ENCODE measurements around the gene EFHB. TPM values are rescaled to one million over a fixed set of nuclear protein-coding genes. Genes with fewer than 3 reads are reported as not detected.

Gene EFHB
- total and polyA plus RNA-seq, 10 of the 15 experiments (the other 5 are each of a cell fraction or from before 2014, with no cell fraction given) = 0.12 to 0.95 (median 0.53) TPM; not detected in 3

- no peak overlapping the region for H2AFZ ChIP-seq (ENCODE audit: control insufficient read depth, low read depth, low read length)
- H3K9me3 ChIP-seq (replicated peaks; ENCODE audit: control insufficient read depth, insufficient read depth, low read length) = no peaks in the 10 kb centered on the region
- H3K9ac ChIP-seq (ENCODE audit: control insufficient read depth, insufficient read depth, low read length) = no peak overlapping the region
- ChIA-PET RAD21 (ENCODE audit: unreplicated experiment) (interaction anchor here (1.8 kb wide), 1 partner anchor 14 kb away, joined by 4 read pairs; no protein-coding TSS in a partner anchor), SMC1A (ENCODE audit: uncharacterized antibody, unreplicated experiment) (interaction anchor here (0.6 to 1.3 kb wide), 4 partner anchors 8 to 239 kb away, joined by 3 to 5 read pairs (median 4); no protein-coding TSS in a partner anchor), POLR2A (no interaction called here), CTCF (no interaction called here)
- DNase-seq (ENCODE audit: low read depth, low spot score) (no peak), ATAC-seq (no peak), FAIRE-seq (no peak)
- intact Hi-C loops (cut with micrococcal nuclease; ENCODE audit: unreplicated experiment) (loop anchor here (5.0 kb wide), 1 partner anchor 58 kb away; no protein-coding TSS in a partner anchor), in situ Hi-C loops (cut with MboI) (loop anchor here (5.0 kb wide), 1 partner anchor 242 kb away; the partner anchor contains the start of gene SGO1)
- H3K79me2 ChIP-seq (ENCODE audit: control insufficient read depth, insufficient read depth, low read length) = peaks cover 37% of the 10 kb centered on the region
- TF ChIP-seq TCF7 (IDR thresholded peaks at IDR 0.05; ENCODE audit: borderline replicate concordance) (no peak), NKRF (conservative IDR thresholded peaks at IDR 0.05) (no peak), SIX5 (IDR thresholded peaks at IDR 0.05; ENCODE audit: low read depth, low read length, severe bottlenecking) (no peak), RCOR1 (conservative IDR thresholded peaks at IDR 0.05; ENCODE audit: low read depth, low read length) (no peak)
- BruUV-seq (replicated peaks) = no TSS peak
- H3K4me2 ChIP-seq (ENCODE audit: control insufficient read depth, insufficient read depth) = no peak overlapping the region
- H3K27ac ChIP-seq (ENCODE audit: control insufficient read depth, insufficient read depth) = no peak overlapping the region
- H3K4me1 ChIP-seq (ENCODE audit: control insufficient read depth, insufficient read depth, low read length) = peaks cover 3% of the 10 kb centered on the region; the same call in 1 of the 2 replicates
- no peaks in the 10 kb centered on the region for H4K20me1 ChIP-seq (ENCODE audit: control insufficient read depth, insufficient read depth)
- WGBS (ENCODE audit: insufficient coverage, insufficient replicate concordance, low lambda C conversion rate, missing lambda C conversion rate) = 93% methylated on average over 9 of the region's 9 CpGs
- H3K36me3 ChIP-seq (ENCODE audit: control insufficient read depth in 2 of 2, insufficient read depth in 2 of 2, low read length in 1 of 2) = no peaks in the 10 kb centered on the region; a peak in 1 of 4 replicates
- no peaks in the 10 kb centered on the region for H3K27me3 ChIP-seq (replicated peaks in 1 of 2; ENCODE audit: control insufficient read depth in 2 of 2, insufficient read depth in 2 of 2, low read length in 1 of 2)
- H3K4me3 ChIP-seq = no peak overlapping the region
Observed at GRCh38 chr3:19945534-19945933, 11.5 kb upstream of the EFHB start.

GRCh38 chr3:19940643-19941042, 6.6 kb upstream of the EFHB start:
- Histone ChIP-seq H3K9me3 (replicated peaks; ENCODE audit: control insufficient read depth, insufficient read depth, low read length) (no peaks in the 10 kb centered on the region), H2AFZ (ENCODE audit: control insufficient read depth, low read depth, low read length) (no peak overlapping the region), H4K20me1 (ENCODE audit: control insufficient read depth, insufficient read depth) (no peaks in the 10 kb centered on the region), H3K4me3 (no peak overlapping the region), H3K79me2 (ENCODE audit: control insufficient read depth, insufficient read depth, low read length) (no peaks in the 10 kb centered on the region), H3K4me1 (ENCODE audit: control insufficient read depth, insufficient read depth, low read length) (no peaks in the 10 kb centered on the region), H3K27me3 (replicated peaks in 1 of 2; ENCODE audit: control insufficient read depth in 2 of 2, insufficient read depth in 2 of 2, low read length in 1 of 2) (no peaks in the 10 kb centered on the region), H3K36me3 (ENCODE audit: control insufficient read depth in 2 of 2, insufficient read depth in 2 of 2, low read length in 1 of 2) (no peaks in the 10 kb centered on the region), H3K27ac (ENCODE audit: control insufficient read depth, insufficient read depth) (no peak overlapping the region), H3K9ac (ENCODE audit: control insufficient read depth, insufficient read depth, low read length) (no peak overlapping the region), H3K4me2 (ENCODE audit: control insufficient read depth, insufficient read depth) (no peak overlapping the region)
- POLR2A ChIA-PET = no interaction called here
- BruUV-seq (replicated peaks) = no TSS peak
- intact Hi-C loops (cut with micrococcal nuclease; ENCODE audit: unreplicated experiment) = no loop called here
- WGBS (ENCODE audit: insufficient coverage, insufficient replicate concordance, low lambda C conversion rate, missing lambda C conversion rate) = 0% methylated on average over 1 of the region's 1 CpG
- CTCF ChIA-PET = interaction anchor here (1.2 kb wide), 1 partner anchor 238 kb away, joined by 3 read pairs; no protein-coding TSS in a partner anchor
- ATAC-seq (no peak), FAIRE-seq (no peak), DNase-seq (ENCODE audit: low read depth, low spot score) (no peak)
- in situ Hi-C loops (cut with MboI) = no loop called here
- RAD21 ChIA-PET (ENCODE audit: unreplicated experiment) = no interaction called here
- SMC1A ChIA-PET (ENCODE audit: uncharacterized antibody, unreplicated experiment) = no interaction called here
- no peak for TF ChIP-seq ZNF207 (IDR thresholded peaks at IDR 0.05; ENCODE audit: borderline replicate concordance)
- TF ChIP-seq SPI1 (IDR thresholded peaks at IDR 0.05; ENCODE audit: borderline replicate concordance, insufficient read depth, low read depth, low read length) = no peak
- no peak for TF ChIP-seq RAD21 (IDR thresholded peaks at IDR 0.05; ENCODE audit: insufficient read depth, low read depth, low read length)
- TF ChIP-seq BMI1 (IDR thresholded peaks at IDR 0.05; ENCODE audit: borderline replicate concordance) = no peak
- TF ChIP-seq BCL3 (IDR thresholded peaks at IDR 0.05; ENCODE audit: borderline replicate concordance, insufficient read depth, low read depth, low read length, poor library complexity, severe bottlenecking) = no peak
- TF ChIP-seq HCFC1 (IDR thresholded peaks at IDR 0.05; ENCODE audit: low read length) = no peak
- TF ChIP-seq ETV6 (conservative IDR thresholded peaks at IDR 0.05 in 1 of 2, IDR thresholded peaks at IDR 0.05 in 1 of 2; ENCODE audit: borderline replicate concordance in 1 of 2, low read depth in 1 of 2) = no peak
- no peak for TF ChIP-seq MAX (IDR thresholded peaks at IDR 0.05; ENCODE audit: low read depth, low read length)

Measured in GM12878 (cell line).